Measurements from ENCODE around the gene YPEL5. TPM values are rescaled to one million over a fixed set of nuclear protein-coding genes. Genes with fewer than 3 reads are reported as not detected.

Gene YPEL5
- total and polyA plus RNA-seq, 2 donors from 2014 or later = 102 to 109 TPM

DNA sequence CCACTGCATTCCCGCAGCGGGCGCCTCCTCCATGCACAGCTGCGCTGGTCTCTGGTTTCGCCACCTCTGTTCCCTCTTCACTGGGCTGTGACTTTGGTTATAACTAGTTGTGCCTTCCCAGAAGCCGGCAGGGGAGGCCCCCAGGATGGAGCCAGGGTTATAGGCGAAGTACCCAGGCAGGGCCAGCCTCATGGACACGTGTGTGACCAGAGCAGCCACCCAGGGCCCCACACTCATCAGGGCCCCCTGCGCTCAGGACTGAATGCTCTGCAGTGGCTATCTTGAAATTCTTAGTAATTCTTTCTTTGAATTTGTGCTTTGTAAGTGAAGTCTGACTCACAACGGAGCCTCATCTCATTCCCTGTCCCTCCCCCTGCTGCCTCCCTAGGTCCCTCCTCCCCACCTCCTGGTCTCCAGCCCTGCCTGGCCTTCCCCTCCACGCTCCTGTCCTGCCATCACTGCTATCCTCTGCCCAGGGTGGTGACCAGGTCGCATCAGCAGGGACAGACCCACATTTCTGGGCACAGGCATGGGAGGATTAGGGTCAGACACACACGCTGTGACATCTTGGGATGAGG, 46.4 kb downstream of the YPEL5 start:
- FAIRE-seq = no peak

DNA sequence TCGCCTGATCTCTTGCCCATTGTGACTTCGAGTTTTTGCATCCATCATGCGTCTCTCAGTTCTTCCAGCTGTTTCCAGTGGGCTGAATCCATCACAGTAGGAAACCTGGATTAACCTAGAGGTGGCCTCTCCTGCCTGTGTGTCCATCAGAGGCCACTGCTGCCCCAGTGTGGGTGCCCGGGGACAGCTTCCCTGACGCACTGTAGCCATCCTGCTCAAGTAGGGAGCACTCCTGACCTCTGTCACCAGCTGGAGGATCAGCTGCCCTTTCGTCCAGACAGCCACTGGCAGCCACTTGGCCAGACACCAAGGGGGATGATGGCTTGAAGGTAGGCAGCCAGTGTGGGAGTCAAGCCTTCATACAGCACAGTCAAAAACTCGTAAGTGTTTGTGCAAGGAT, 47.6 kb downstream of the YPEL5 start:
- Histone ChIP-seq H3K27ac (ENCODE audit: low read depth in 2 of 2, low read length in 2 of 2) (no peak overlapping the region), H3K9ac (ENCODE audit: low read length in 3 of 3) (no peak overlapping the region), H3K9me3 (ENCODE audit: control insufficient read depth in 2 of 3, insufficient read depth in 1 of 3, low read length in 3 of 3) (no peaks in the 10 kb centered on the region), H3K4me3 (ENCODE audit: low read length in 3 of 3) (no peak overlapping the region), H3K4me1 (ENCODE audit: control insufficient read depth in 2 of 3, insufficient read depth in 2 of 3, low read depth in 1 of 3, low read length in 3 of 3) (no peaks in the 10 kb centered on the region), H3K27me3 (ENCODE audit: control insufficient read depth, insufficient read depth, low read length) (no peaks in the 10 kb centered on the region), H3K36me3 (ENCODE audit: control insufficient read depth in 2 of 3, insufficient read depth in 3 of 3, low read length in 3 of 3) (no peaks in the 10 kb centered on the region)
- intact Hi-C loops (cut with DNase I) = no loop called here
- TF ChIP-seq, protein P1, sequence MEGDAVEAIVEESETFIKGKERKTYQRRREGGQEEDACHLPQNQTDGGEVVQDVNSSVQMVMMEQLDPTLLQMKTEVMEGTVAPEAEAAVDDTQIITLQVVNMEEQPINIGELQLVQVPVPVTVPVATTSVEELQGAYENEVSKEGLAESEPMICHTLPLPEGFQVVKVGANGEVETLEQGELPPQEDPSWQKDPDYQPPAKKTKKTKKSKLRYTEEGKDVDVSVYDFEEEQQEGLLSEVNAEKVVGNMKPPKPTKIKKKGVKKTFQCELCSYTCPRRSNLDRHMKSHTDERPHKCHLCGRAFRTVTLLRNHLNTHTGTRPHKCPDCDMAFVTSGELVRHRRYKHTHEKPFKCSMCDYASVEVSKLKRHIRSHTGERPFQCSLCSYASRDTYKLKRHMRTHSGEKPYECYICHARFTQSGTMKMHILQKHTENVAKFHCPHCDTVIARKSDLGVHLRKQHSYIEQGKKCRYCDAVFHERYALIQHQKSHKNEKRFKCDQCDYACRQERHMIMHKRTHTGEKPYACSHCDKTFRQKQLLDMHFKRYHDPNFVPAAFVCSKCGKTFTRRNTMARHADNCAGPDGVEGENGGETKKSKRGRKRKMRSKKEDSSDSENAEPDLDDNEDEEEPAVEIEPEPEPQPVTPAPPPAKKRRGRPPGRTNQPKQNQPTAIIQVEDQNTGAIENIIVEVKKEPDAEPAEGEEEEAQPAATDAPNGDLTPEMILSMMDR (IDR thresholded peaks at IDR 0.05; ENCODE audit: borderline replicate concordance, extremely low read depth, insufficient read depth) = no peak
- no peak for DNase-seq
- no peak for FAIRE-seq

More for the DNA sequence above, 46.4 kb downstream of the YPEL5 start:
- Histone ChIP-seq H3K27me3 (ENCODE audit: control insufficient read depth, insufficient read depth, low read length) (no peaks in the 10 kb centered on the region), H3K27ac (ENCODE audit: low read depth in 2 of 2, low read length in 2 of 2) (no peak overlapping the region), H3K4me3 (ENCODE audit: low read length in 3 of 3) (no peak overlapping the region), H3K9ac (ENCODE audit: low read length in 3 of 3) (no peak overlapping the region), H3K36me3 (ENCODE audit: control insufficient read depth in 2 of 3, insufficient read depth in 3 of 3, low read length in 3 of 3) (no peaks in the 10 kb centered on the region), H3K4me1 (ENCODE audit: control insufficient read depth in 2 of 3, insufficient read depth in 2 of 3, low read depth in 1 of 3, low read length in 3 of 3) (no peaks in the 10 kb centered on the region), H3K9me3 (ENCODE audit: control insufficient read depth in 2 of 3, insufficient read depth in 1 of 3, low read length in 3 of 3) (no peaks in the 10 kb centered on the region)
- DNase-seq = no peak
- TF ChIP-seq, protein P1 (IDR thresholded peaks at IDR 0.05; ENCODE audit: borderline replicate concordance, extremely low read depth, insufficient read depth) = no peak
- intact Hi-C loops (cut with DNase I) = no loop called here

- intact Hi-C loops (cut with DNase I) = no loop called here
- FAIRE-seq (no peak), DNase-seq (no peak)
These were observed 48.2 kb downstream of the YPEL5 start for GRCh38 chr2:30195016-30195415.

More at GRCh38 chr2:30195016-30195415, 48.2 kb downstream of the YPEL5 start:
- no peaks in the 10 kb centered on the region for H3K9me3 ChIP-seq (ENCODE audit: control insufficient read depth in 2 of 3, insufficient read depth in 1 of 3, low read length in 3 of 3)
- no peaks in the 10 kb centered on the region for H3K4me1 ChIP-seq (ENCODE audit: control insufficient read depth in 2 of 3, insufficient read depth in 2 of 3, low read depth in 1 of 3, low read length in 3 of 3)
- no peaks in the 10 kb centered on the region for H3K27me3 ChIP-seq (ENCODE audit: control insufficient read depth, insufficient read depth, low read length)
- TF ChIP-seq, protein P1 (IDR thresholded peaks at IDR 0.05; ENCODE audit: borderline replicate concordance, extremely low read depth, insufficient read depth) = no peak
- no peak overlapping the region for H3K9ac ChIP-seq (ENCODE audit: low read length in 3 of 3)
- no peak overlapping the region for H3K27ac ChIP-seq (ENCODE audit: low read depth in 2 of 2, low read length in 2 of 2)
- no peak overlapping the region for H3K4me3 ChIP-seq (ENCODE audit: low read length in 3 of 3)
- H3K36me3 ChIP-seq (ENCODE audit: control insufficient read depth in 2 of 3, insufficient read depth in 3 of 3, low read length in 3 of 3) = no peaks in the 10 kb centered on the region

All from kidney (tissue), 14 donors.